DOHH2 (cell line): Measurements from ENCODE around the gene SYCE1.

Experiments used
- H3F3A ChIP-seq: fragments of 200-600 bp; sonication (generic), shearing (Covaris generic); 2 replicates; pipeline ENCODE4 v1.6.0; 2016; ENCODE audit warnings: antibody characterized with exemption, mild to moderate bottlenecking; ENCODE audit not compliant: control insufficient read depth, insufficient read depth
- H3K27ac ChIP-seq: fragments of 200-600 bp; sonication (generic); 2 replicates; pipeline ENCODE4 v1.5.1; 2014; ENCODE audit warnings: low read depth, mild to moderate bottlenecking, low read length, moderate library complexity
- H3K27me3 ChIP-seq: fragments of 200-600 bp; sonication (generic); 2 replicates; pipeline ENCODE4 v1.6.1; 2014; ENCODE audit warnings: mild to moderate bottlenecking, low read length, mixed read lengths; ENCODE audit not compliant: control insufficient read depth
- H3K36me3 ChIP-seq: fragments of 200-600 bp; sonication (generic); 2 replicates; pipeline ENCODE4 v1.6.1; 2014; ENCODE audit warnings: mild to moderate bottlenecking, low read length, moderate library complexity, mixed read lengths; ENCODE audit not compliant: control insufficient read depth
- H3K4me1 ChIP-seq: fragments of 200-600 bp; sonication (generic); 2 replicates; pipeline ENCODE4 v1.6.1; 2014; ENCODE audit warnings: mild to moderate bottlenecking, low read length, mixed read lengths; ENCODE audit not compliant: control insufficient read depth
- H3K4me2 ChIP-seq: fragments of 200-600 bp; sonication (generic); 2 replicates; pipeline ENCODE4 v1.6.0; 2014; ENCODE audit warnings: mild to moderate bottlenecking, low read length, moderate library complexity
- H3K4me3 ChIP-seq: fragments of 200-600 bp; sonication (generic); 2 replicates; pipeline ENCODE4 v1.5.1; 2014; ENCODE audit warnings: mild to moderate bottlenecking, low read length, mixed read lengths
- H3K79me2 ChIP-seq: fragments of 200-600 bp; sonication (generic); 2 replicates; pipeline ENCODE4 v1.6.1; 2014; ENCODE audit warnings: mild to moderate bottlenecking, low read length, mixed read lengths; ENCODE audit not compliant: control insufficient read depth
- H3K9me2 ChIP-seq: fragments of 200-600 bp; sonication (generic); replicated peaks from 2 replicates; pipeline ENCODE4 v1.6.1; 2014; ENCODE audit warnings: mild to moderate bottlenecking, low read length, mixed read lengths; ENCODE audit not compliant: control insufficient read depth
- H3K9me3 ChIP-seq: fragments of 200-600 bp; sonication (generic); 2 replicates; pipeline ENCODE4 v1.6.1; 2014; ENCODE audit warnings: antibody characterized with exemption, low read length, mixed read lengths; ENCODE audit not compliant: control insufficient read depth, insufficient read depth
- H4K20me1 ChIP-seq: fragments of 200-600 bp; sonication (generic); 2 replicates; pipeline ENCODE4 v1.6.0; 2014; ENCODE audit warnings: low read depth, mild to moderate bottlenecking, antibody characterized with exemption, low read length, moderate library complexity; ENCODE audit not compliant: control insufficient read depth, insufficient read depth
- CTCF ChIP-seq: fragments of 200-600 bp; sonication (generic); IDR thresholded peaks from one replicate; pipeline ENCODE4 v1.5.1; 2014; ENCODE audit warnings: antibody characterized with exemption, mild to moderate bottlenecking, low read depth, low read length; ENCODE audit not compliant: poor library complexity, severe bottlenecking
- EZH2phosphoT487 ChIP-seq: fragments of 200-600 bp; sonication (generic); IDR thresholded peaks from 2 replicates; pipeline ENCODE4 v1.6.1; 2017; ENCODE audit warnings: borderline replicate concordance, mild to moderate bottlenecking, antibody characterized with exemption, low read length, moderate library complexity, mixed read lengths

Gene SYCE1

GRCh38 chr10:133567119-133567518 is 1.7 kb upstream of the SYCE1 start:
- H3K27ac ChIP-seq, result no peak overlapping the region
- peaks cover 16% of the 10 kb centered on the region; the same call in 1 of the 2 replicates for H3K9me3 ChIP-seq
- H3K4me1 ChIP-seq, result no peaks in the 10 kb centered on the region
- no peaks in the 10 kb centered on the region for H3K36me3 ChIP-seq
- no peak overlapping the region for H3K4me3 ChIP-seq
- no peaks in the 10 kb centered on the region for H4K20me1 ChIP-seq
- no peaks in the 10 kb centered on the region for H3K79me2 ChIP-seq
- no peaks in the 10 kb centered on the region for H3K9me2 ChIP-seq
- no peaks in the 10 kb centered on the region for H3K27me3 ChIP-seq
- H3K4me2 ChIP-seq, result no peak overlapping the region
- no peak for TF ChIP-seq EZH2phosphoT487
- no peak for TF ChIP-seq CTCF
- H3F3A ChIP-seq, result no peaks in the 10 kb centered on the region

GRCh38 chr10:133564816-133565215 is 567 bp downstream of the SYCE1 start:
- Histone ChIP-seq H3K9me2 (no peaks in the 10 kb centered on the region), H3F3A (no peaks in the 10 kb centered on the region), H3K27ac (no peak overlapping the region), H3K4me1 (no peaks in the 10 kb centered on the region), H3K27me3 (peaks cover 6% of the 10 kb centered on the region), H3K9me3 (peaks cover 16% of the 10 kb centered on the region; the same call in 1 of the 2 replicates), H3K79me2 (no peaks in the 10 kb centered on the region), H4K20me1 (no peaks in the 10 kb centered on the region), H3K4me3 (no peak overlapping the region), H3K36me3 (no peaks in the 10 kb centered on the region), H3K4me2 (no peak overlapping the region)
- TF ChIP-seq CTCF (no peak), EZH2phosphoT487 (no peak)

GRCh38 chr10:133559216-133559615 is 6.2 kb downstream of the SYCE1 start:
- no peak overlapping the region for H3K4me3 ChIP-seq
- no peaks in the 10 kb centered on the region for H4K20me1 ChIP-seq
- H3K9me2 ChIP-seq, result no peaks in the 10 kb centered on the region
- no peaks in the 10 kb centered on the region for H3K4me1 ChIP-seq
- H3K4me2 ChIP-seq, result no peak overlapping the region
- H3K9me3 ChIP-seq, result no peaks in the 10 kb centered on the region
- no peaks in the 10 kb centered on the region for H3K36me3 ChIP-seq
- no peaks in the 10 kb centered on the region for H3F3A ChIP-seq
- no peak overlapping the region for H3K27ac ChIP-seq
- no peaks in the 10 kb centered on the region for H3K79me2 ChIP-seq
- peaks cover 6% of the 10 kb centered on the region for H3K27me3 ChIP-seq
- TF ChIP-seq CTCF, result no peak
- no peak for TF ChIP-seq EZH2phosphoT487

GRCh38 chr10:133557381-133557780 is 8.0 kb downstream of the SYCE1 start:
- no peaks in the 10 kb centered on the region for H3K79me2 ChIP-seq
- H3K4me2 ChIP-seq, result no peak overlapping the region
- peaks cover 6% of the 10 kb centered on the region for H3K27me3 ChIP-seq
- no peaks in the 10 kb centered on the region for H4K20me1 ChIP-seq
- H3F3A ChIP-seq, result no peaks in the 10 kb centered on the region
- H3K9me3 ChIP-seq, result no peaks in the 10 kb centered on the region
- no peaks in the 10 kb centered on the region for H3K36me3 ChIP-seq
- H3K27ac ChIP-seq, result no peak overlapping the region
- no peaks in the 10 kb centered on the region for H3K4me1 ChIP-seq
- H3K4me3 ChIP-seq, result no peak overlapping the region
- H3K9me2 ChIP-seq, result no peaks in the 10 kb centered on the region
- no peak for TF ChIP-seq CTCF
- TF ChIP-seq EZH2phosphoT487, result no peak
